ENCODE measurements around the gene ZIC1. TPM values are rescaled to one million over a fixed set of nuclear protein-coding genes. Genes with fewer than 3 reads are reported as not detected.

The ZIC1 gene
- total and polyA plus RNA-seq, 2 experiments from 2014 or later, result 15.5 to 18.2 TPM

DNA sequence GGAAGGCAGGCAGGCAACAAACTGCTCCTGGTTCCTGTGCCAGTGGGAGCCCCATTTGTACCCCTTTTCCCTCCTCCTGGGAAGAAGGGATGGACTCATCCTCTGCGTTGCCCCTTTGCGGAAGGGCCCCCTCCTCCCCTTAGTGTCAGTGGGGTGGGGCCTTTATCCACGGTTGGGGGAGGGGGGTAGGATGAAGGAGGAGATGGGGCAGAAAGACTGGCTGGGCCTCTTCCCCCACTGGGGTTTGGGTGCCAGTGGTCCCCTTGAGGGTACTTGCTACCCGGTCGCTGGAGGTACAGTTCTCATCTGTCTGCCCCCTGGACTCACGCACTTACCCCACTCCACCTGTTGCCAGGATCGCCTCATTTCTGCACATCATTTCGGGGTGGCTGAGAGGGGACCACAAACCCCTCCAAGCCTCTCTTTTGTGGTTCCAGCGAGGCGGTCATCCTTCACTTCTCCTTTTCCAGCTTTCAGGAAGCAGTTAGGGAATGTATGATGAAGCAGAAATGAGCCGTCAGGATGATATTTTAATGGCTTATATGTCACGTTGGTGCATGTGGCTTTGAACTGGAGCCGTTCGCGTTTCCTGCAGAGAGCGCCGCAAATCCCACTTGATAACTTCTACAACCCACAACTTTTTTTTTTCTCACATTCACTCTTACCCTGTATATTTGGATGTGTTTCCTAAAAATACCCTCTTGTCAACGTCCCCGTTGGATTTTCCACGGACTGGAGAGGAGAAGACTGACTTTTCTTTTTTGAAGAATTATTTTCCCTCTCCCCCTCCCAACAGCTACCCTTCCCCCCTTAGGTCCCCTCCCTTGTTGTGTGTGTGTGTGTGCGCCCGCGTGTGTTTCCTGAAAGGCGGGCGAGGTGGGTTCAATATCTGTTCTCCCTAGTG is 2.9 kb upstream of the ZIC1 start, which contains the start of gene ZIC4:
Gene ZIC4, minus strand, starts transcription at position 516 of the 904 bp plus-strand sequence. CDS start 3,746 bp downstream, outside the sequence.
- Histone ChIP-seq H3F3A (ENCODE audit: insufficient read depth) (peaks cover 11% of the 10 kb centered on the region; the same call in 1 of the 2 replicates), H3K36me3 (ENCODE audit: low read depth) (no peaks in the 10 kb centered on the region), H3K4me2 (ENCODE audit: unreplicated experiment) (no peak within 1 kb of the TSS), H2AFZ (no peak within 1 kb of the TSS), H3K4me1 (ENCODE audit: insufficient read depth) (no peaks in the 10 kb centered on the region), H3K9me2 (ENCODE audit: insufficient read depth) (no peaks in the 10 kb centered on the region), H3K79me2 (ENCODE audit: insufficient read depth) (peaks cover 76% of the 10 kb centered on the region), H3K9me3 (ENCODE audit: low read depth) (no peaks in the 10 kb centered on the region), H3K27me3 (replicated peaks; ENCODE audit: insufficient read depth) (no peaks in the 10 kb centered on the region), H3K4me3 (no peak within 1 kb of the TSS), H3K9ac (no peak within 1 kb of the TSS), H3K27ac (no peak within 1 kb of the TSS), H4K20me1 (ENCODE audit: insufficient read depth) (no peaks in the 10 kb centered on the region)
- TF ChIP-seq EZH2phosphoT487 (IDR thresholded peaks at IDR 0.05; ENCODE audit: insufficient read depth, low read depth) (no peak), EZH2 (IDR thresholded peaks at IDR 0.05; ENCODE audit: insufficient read depth, poor library complexity, severe bottlenecking) (no peak)
- 90 to 93% methylated on average over 23 to 25 of the region's 25 CpGs for WGBS, 2 experiments (ENCODE audit: low coverage in 1 of 2, low lambda C conversion rate in 2 of 2, missing lambda C conversion rate in 2 of 2)
- in situ Hi-C loops (cut with MboI), result no loop called here
- no peak for DNase-seq

DNA sequence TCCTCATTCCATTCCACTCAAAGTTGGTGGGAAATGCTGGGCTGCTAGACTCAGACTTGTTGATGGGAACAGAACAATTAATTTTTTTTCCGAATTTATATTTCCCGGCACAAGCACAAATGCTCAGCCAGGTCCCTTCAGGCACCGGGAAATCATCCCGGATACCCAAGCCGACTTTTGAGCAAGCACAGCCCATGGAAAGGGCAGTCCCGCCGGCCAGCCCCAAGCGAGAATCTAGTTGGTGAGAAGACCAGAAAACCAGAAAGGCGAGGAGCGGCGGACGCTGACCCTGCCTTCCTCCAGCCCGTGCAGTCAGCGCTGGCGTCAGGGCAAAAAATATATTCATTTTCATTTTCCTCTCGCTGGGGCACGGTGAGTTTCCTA is 2.1 kb upstream of the ZIC1 start:
- no peak overlapping the region for H3K4me2 ChIP-seq (ENCODE audit: unreplicated experiment)
- no peaks in the 10 kb centered on the region for H3K27me3 ChIP-seq (replicated peaks; ENCODE audit: insufficient read depth)
- H3K9me3 ChIP-seq (ENCODE audit: low read depth), result no peaks in the 10 kb centered on the region
- in situ Hi-C loops (cut with MboI), result no loop called here
- no peak overlapping the region for H2AFZ ChIP-seq
- no peaks in the 10 kb centered on the region for H3K4me1 ChIP-seq (ENCODE audit: insufficient read depth)
- no peaks in the 10 kb centered on the region for H3K36me3 ChIP-seq (ENCODE audit: low read depth)
- H3K4me3 ChIP-seq, result no peak overlapping the region
- no peak for DNase-seq
- 93 to 97% methylated on average over 15 to 17 of the region's 17 CpGs for WGBS, 2 experiments (ENCODE audit: low coverage in 1 of 2, low lambda C conversion rate in 2 of 2, missing lambda C conversion rate in 2 of 2)
- H3K27ac ChIP-seq, result no peak overlapping the region
- H3K9ac ChIP-seq, result no peak overlapping the region
- peaks cover 76% of the 10 kb centered on the region for H3K79me2 ChIP-seq (ENCODE audit: insufficient read depth)
- TF ChIP-seq EZH2phosphoT487 (IDR thresholded peaks at IDR 0.05; ENCODE audit: insufficient read depth, low read depth), result no peak
- no peak for TF ChIP-seq EZH2 (IDR thresholded peaks at IDR 0.05; ENCODE audit: insufficient read depth, poor library complexity, severe bottlenecking)
- no peaks in the 10 kb centered on the region for H3K9me2 ChIP-seq (ENCODE audit: insufficient read depth)
- H4K20me1 ChIP-seq (ENCODE audit: insufficient read depth), result no peaks in the 10 kb centered on the region
- peaks cover 16% of the 10 kb centered on the region; the same call in 1 of the 2 replicates for H3F3A ChIP-seq (ENCODE audit: insufficient read depth)

DNA sequence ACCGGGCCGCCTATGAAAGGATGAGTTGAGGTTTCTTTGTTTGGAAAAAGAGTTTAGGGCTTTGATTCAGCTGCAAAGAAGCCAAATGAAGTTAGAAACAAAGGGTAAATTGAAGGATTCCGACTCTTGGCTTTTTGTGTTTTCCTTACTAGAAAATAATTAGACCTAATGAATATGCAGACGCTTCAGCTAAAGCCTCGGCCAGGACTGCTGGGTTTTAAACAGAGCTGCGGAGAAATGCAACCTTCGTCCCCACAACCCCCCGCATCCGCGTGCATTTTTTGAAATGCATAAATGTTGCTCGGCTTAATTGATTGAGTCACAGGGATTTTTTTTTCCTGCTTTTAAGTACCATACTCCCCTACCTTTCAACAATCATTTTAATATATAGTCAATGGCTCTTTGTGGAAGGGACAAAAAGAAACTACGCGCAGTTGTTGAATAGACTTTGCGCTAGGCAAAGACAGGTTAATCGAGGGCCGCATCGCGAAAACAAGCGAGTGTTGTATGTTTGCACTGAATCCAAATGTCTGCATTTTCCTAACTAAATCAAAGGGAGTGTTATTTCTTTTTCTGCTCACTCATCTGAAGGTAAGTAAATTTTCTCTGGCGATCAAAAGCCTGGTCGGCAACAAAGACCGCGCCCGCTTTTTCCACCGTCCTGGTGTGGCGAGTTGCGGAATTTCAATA is 1.5 kb upstream of the ZIC1 start:
- Histone ChIP-seq H3K36me3 (ENCODE audit: low read depth) (no peaks in the 10 kb centered on the region), H3K9me3 (ENCODE audit: low read depth) (no peaks in the 10 kb centered on the region), H3K4me3 (peak overlapping the region; percentile 92; the same call in 1 of the 2 replicates), H3K4me2 (ENCODE audit: unreplicated experiment) (no peak overlapping the region), H3F3A (ENCODE audit: insufficient read depth) (peaks cover 16% of the 10 kb centered on the region; the same call in 1 of the 2 replicates), H3K27me3 (replicated peaks; ENCODE audit: insufficient read depth) (no peaks in the 10 kb centered on the region), H3K27ac (no peak overlapping the region), H3K4me1 (ENCODE audit: insufficient read depth) (no peaks in the 10 kb centered on the region), H3K9me2 (ENCODE audit: insufficient read depth) (no peaks in the 10 kb centered on the region), H3K79me2 (ENCODE audit: insufficient read depth) (peaks cover 76% of the 10 kb centered on the region), H3K9ac (no peak overlapping the region), H4K20me1 (ENCODE audit: insufficient read depth) (no peaks in the 10 kb centered on the region), H2AFZ (0 out of 2 replicates have a peak overlapping the region, but pooled peaks have one; percentile 77)
- TF ChIP-seq EZH2 (IDR thresholded peaks at IDR 0.05; ENCODE audit: insufficient read depth, poor library complexity, severe bottlenecking), result no peak
- TF ChIP-seq EZH2phosphoT487 (IDR thresholded peaks at IDR 0.05; ENCODE audit: insufficient read depth, low read depth), result no peak
- WGBS, 2 experiments (ENCODE audit: low coverage in 1 of 2, low lambda C conversion rate in 2 of 2, missing lambda C conversion rate in 2 of 2), result 94% methylated on average over 26 to 27 of the region's 27 CpGs
- in situ Hi-C loops (cut with MboI), result no loop called here
- no peak for DNase-seq
